GM18873 (cell line): Measurements from ENCODE around the gene SLC12A7.

Experiments
- ATAC-seq: cut with Tn5 transposase; IDR thresholded peaks from one replicate; pipeline ENCODE4 v1.9.1; 2021; ENCODE audit warnings: mild to moderate bottlenecking, moderate library complexity, moderate number of reproducible peaks; ENCODE audit not compliant: unreplicated experiment, low FRiP score

The SLC12A7 gene

GRCh38 chr5:1141834-1142233, 30.0 kb upstream of the SLC12A7 start:
- ATAC-seq = no peak

GRCh38 chr5:1140818-1141189, 28.9 kb upstream of the SLC12A7 start:
- ATAC-seq = no peak

DNA sequence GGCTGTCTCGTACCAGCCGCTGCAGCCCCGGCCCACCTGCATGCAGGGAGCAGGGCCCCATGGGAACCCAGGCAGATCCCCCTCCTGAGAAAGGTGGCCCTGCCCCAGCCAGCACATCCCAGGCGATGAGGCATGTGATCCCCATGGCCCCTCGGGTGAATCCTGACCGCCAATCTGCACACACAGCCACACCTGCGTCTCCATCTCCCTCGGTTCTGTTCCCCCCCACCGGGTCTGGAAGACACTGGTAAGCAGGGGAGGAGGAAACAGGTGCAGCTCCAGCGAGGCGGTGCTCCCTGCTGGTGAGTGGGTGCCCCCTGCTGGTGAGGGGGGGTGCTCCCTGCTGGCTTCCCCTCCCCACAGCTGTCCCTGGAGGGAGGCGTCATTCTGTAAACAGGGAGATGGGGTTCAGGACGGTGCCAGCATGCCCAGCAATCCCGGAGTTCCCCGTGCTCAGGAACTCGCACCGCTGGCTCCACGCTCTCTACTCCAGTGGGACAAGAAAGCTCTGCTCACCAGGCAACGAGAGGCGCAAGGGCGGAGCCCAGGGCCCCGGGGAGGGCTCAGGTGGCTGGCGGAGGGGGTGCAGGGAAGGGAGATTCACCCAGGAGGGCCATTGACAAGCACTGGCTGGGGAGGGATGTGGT, 28.4 kb upstream of the SLC12A7 start:
- no peak for ATAC-seq

DNA sequence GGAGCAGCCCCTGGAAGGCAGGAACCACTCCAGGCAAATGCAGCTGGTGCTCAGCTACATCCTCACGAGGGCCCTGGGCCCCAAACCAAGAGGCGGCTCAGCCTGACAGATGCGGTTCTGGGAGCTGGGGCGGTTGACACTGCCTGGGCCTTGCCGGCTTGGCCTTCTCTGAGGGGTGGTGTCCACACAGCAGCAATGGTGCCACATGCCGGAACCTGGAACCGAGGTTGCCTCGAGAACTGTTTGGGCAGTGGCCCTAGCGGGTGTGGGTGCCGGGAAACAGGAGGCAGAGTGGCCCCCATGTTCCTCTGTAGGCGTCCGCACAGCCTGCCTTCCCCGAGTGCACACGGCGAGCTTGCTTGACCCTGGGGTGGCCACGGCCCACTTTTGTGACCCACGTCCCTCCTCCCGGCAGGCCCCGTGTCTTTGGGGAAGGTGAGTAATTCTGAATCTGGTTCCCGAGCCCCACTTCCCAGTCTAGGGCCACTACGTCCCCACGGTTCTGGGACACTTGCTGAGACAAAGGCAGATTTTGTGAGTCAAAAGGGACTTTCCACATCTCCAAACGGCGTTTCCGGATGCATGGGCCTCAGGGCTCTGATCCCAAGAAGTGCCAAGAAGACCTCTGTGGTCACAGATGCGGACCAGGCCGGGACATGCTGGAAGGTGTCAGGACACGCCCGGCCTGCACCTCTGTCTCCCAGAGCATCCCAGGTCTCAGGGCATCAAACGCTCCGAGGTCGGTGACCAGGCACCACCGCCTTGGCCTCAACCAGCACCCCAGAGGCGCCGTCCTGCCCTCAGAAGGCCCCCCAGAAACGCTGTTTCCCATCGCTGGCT, 27.7 kb upstream of the SLC12A7 start:
- no peak for ATAC-seq

DNA sequence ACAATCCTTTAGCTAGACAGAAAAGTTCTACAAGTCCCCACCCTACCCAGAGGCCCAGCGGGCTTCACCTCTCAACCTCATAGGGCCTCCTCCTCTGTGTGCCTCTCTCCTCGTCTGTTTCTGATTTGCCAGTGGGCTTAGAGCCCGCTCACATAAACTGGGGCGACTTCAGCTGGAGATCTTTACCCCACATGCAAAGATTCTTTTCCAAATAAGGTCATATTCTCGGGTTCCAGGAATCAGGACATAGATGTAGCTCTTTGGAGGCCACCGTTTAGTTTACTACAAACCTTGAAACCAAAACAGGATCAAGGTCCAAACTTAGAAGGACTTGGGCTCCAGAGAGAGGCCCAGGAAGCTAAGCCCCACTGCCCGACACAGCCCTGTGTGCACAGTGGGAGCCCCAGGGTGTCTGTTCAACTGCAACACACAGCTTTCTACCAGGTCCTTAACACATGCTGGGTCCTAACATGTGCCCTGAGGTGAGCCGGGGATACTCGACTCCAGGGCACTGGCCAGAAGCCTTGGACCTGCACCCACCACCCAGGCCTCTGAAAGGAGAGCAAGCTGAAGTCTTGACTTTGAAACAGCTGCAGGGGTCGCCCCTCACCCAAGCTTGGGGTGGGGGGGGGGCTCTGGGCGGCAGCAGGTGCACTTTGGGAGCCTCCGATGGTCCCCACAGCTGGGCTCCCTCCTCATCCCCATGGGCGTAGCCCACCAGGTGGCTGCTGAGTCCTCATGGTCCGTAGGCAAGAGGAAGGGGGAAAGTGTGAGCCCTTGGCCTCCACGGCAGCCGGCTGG, 26.8 kb upstream of the SLC12A7 start:
- ATAC-seq = no peak

GRCh38 chr5:1137567-1138444, 25.9 kb upstream of the SLC12A7 start:
- no peak for ATAC-seq

GRCh38 chr5:1136814-1137213, 25.0 kb upstream of the SLC12A7 start:
- no peak for ATAC-seq

DNA sequence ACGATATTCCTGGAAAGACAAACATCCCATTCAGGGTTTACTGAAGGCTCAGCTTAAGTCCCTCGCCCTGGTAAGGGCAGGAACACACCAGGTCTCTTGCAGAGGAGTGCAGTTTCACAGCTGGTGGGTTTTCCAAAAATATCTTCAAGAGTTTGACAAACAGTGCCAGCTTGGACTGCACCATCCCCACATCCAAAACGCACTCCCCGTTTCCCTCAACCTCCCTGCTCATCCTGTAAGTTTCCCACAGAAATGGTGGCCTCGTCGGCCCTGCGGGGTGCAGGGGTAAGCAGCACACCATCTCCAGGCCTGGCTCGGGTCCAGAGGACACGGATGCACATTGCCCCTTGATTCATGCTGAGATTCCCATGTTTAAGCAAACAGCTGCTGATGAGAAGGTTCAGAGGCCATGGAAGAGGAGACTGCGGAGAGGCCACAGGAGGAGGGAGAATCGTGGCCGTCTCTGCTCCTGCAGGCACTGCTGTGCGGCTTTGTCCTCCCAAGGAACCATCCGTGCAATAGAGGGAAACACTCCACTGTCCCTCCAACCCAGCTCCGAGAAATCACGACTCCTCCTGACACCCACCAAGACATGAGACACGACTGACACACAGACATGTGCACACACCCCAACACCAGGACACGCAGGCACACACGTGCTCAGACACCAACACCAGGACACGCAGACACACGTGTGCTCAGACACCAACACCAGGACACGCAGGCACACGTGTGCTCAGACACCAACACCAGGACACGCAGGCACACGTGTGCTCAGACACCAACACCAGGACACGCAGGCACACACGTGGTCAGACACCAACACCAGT, 24.0 kb upstream of the SLC12A7 start:
- ATAC-seq = no peak

GRCh38 chr5:1134478-1134877, 22.6 kb upstream of the SLC12A7 start:
- no peak for ATAC-seq

GRCh38 chr5:1133510-1134201, 21.8 kb upstream of the SLC12A7 start:
- no peak for ATAC-seq

DNA sequence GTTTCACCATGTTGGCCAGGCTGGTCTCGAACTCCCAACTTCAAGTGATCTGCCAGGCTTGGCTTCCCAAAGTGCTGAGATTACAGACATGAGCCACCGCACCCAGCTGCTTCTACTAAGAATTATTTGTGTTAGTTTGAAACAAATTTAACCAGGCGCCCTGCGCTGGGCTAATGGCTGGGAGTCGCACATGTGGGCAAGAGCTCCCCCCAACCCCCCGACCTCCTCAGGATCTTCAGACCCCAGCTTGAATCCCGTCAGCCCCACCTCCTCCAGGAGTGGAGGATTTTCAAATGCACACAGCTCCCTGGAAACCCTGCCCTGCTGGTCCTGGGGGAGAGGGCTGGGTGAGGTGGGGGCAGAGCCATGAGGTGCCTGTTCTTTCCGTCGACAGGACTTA, 21.2 kb upstream of the SLC12A7 start:
- no peak for ATAC-seq

DNA sequence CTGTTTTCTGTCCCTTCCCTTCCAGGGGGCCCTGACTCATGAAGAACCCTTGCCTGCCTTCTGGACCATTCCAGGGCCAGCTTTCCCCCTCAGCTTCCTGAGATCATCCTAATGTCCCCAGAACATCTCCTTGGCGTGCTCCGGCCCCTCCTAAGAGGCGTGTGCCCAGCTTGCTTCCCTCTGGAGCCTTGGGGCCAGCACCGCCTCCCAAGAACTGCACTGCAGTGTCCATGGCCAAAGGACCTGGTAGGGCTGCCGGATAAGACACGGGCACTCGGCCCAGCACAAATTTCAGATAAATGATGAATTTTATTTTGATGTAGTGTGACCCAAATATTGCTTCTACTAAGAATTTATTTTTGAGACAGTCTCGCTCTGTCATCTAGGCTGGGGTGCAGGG, 20.7 kb upstream of the SLC12A7 start:
- no peak for ATAC-seq

GRCh38 chr5:1131726-1132125, 19.9 kb upstream of the SLC12A7 start:
- no peak for ATAC-seq

- no peak for ATAC-seq
These were observed 19.3 kb upstream of the SLC12A7 start for GRCh38 chr5:1131191-1131621.

GRCh38 chr5:1130218-1130946, 18.5 kb upstream of the SLC12A7 start:
- no peak for ATAC-seq

DNA sequence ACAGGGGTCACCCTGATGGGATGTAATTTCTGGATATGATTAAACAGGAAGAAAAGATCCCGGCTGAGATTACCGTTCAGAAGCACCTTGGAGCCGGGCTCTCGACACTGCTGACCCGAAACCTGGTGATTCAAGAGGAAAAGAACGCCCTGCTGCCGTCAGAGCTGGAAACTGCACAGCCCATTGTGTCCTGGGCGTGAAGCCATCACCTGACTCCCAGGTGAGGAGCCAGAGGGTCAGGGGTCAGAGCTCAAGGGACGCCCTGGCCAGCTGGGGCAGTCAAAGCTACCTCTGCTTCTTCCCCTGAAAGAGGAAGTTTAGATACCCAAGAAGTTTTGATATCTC, 17.8 kb upstream of the SLC12A7 start:
- ATAC-seq = no peak

- no peak for ATAC-seq
These were observed 17.3 kb upstream of the SLC12A7 start for GRCh38 chr5:1128977-1129710.
